Upper lobe of left lung (tissue), 4 donors: ENCODE measurements around the gene PTGDR.
A peak's percentile ranks its signal among the peaks of the same experiment; 100 is the strongest.

Source experiments
- CTCF ChIP-seq, 6 experiments: fragments of 450-650 bp in 4 of 6; fragments of 200-600 bp in 2 of 6; sonication (generic) in 2 of 6; IDR thresholded peaks; one replicate each; pipeline ENCODE4 v1.5.1; 2016 to 2019; ENCODE audit warnings: antibody characterized with exemption in 6 of 6
- EP300 ChIP-seq, 4 donors: sonication (generic); formaldehyde crosslinking; IDR thresholded peaks; one replicate each; pipeline ENCODE4 v1.5.1; 2017; ENCODE audit warnings: antibody characterized with exemption in 4 of 4, control low read depth in 2 of 4
- POLR2A ChIP-seq, 4 donors: fragments of 450-650 bp; IDR thresholded peaks; one replicate each; pipeline ENCODE4 v1.5.1; 2016 to 2017; ENCODE audit warnings: antibody characterized with exemption in 4 of 4, mild to moderate bottlenecking in 2 of 4

GRCh38 chr14:52267501-52268278 lies at the start of gene PTGDR:
- TF ChIP-seq EP300 (IDR thresholded peaks at IDR 0.05): no peak
- TF ChIP-seq POLR2A (IDR thresholded peaks at IDR 0.05): peak in 1 of 4 donors; percentile 31
- TF ChIP-seq CTCF (IDR thresholded peaks at IDR 0.05): no peak
